ENCODE results near the gene APOH.

DNA sequence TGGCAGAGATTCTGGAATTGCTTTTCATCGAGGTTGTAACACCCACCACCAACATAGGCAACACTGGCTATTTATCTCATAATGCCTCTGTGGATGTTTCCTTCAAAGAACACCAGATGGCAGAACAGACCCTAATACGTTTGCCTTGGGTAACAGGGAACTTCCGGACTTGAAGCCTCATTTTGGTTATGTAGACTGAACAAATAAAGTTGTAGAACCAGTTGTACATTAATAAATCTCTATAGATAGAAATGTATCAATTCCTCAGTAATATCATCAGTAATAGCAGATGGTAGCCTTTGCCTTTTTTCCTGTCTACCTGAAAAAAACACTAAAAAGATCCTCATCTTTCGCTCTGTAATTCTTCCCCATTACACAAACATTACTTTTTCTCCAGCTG lies 25.9 kb upstream of the APOH start:
- TF ChIP-seq CTCF (conservative IDR thresholded peaks at IDR 0.05 in 1 of 2, IDR thresholded peaks at IDR 0.05 in 1 of 2; ENCODE audit: extremely low read depth in 1 of 2, insufficient read depth in 1 of 2, low read depth in 1 of 2, low read length in 2 of 2), result peak; percentile 68 to 75
- TF ChIP-seq EZH2 (IDR thresholded peaks at IDR 0.05; ENCODE audit: borderline replicate concordance, low read length), result no peak
